ENCODE results near the gene SLIT3.

SLIT3 gene

DNA sequence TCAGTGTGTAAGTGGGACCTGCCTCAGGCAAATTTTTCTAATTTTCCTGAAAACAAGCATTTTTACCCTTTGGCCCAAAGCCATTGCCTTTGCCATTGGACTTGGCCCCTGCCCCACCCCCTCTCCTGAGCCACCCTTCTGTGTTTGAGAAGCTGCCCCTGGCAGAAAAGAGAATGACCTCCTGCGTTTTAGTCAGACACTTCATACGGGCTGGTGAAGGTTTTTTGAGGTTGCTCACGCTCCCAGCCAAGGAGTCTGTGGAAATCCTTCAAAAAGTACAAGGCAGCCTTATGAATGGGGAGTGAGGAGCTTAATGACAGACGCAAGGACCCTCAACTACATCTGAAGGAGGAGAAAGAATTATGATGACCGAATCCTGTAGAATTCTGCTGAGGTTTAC lies 308.9 kb downstream of the SLIT3 start:
- no peak for DNase-seq (ENCODE audit: low spot score)

GRCh38 chr5:168991311-168991710 lies 309.6 kb downstream of the SLIT3 start:
- no peak for DNase-seq (ENCODE audit: low spot score)

GRCh38 chr5:168990679-168991078 lies 310.3 kb downstream of the SLIT3 start:
- DNase-seq (ENCODE audit: low spot score), result no peak

DNA sequence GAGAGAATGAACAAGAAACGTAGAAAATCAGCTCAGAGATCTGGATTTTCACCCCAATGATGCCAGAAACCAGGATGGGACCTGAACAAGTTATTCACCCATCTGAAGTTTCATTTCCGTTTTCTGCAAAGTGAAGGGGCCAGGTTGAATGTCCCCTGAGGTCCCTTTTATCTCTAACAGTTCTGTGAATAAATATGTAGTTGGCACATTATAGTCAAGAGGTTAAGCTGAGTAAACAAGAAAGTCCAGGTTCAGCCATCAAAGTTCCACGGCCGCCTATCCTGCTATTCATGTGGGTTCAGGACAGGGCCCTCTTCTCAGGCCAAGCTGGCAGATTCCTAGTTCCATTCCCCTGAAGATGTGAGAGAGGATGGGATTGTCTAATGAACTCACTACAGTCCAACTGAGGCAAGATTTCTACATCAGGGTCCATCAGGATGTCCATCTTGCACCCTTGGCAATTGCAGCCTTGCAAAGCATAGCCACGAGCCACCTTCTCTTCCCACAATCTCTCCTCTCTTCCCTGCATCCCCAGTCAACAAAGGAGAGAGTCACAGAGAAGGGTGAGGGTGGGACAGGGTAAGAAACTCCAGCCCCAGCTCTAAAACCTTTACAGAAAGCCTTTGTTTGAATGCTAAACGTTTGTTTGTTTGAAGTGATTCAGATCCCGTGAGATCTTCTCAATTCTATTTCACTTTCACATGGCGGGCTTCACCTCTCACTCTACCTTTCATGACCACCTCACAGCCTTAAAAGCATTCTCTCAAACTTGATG lies 311.0 kb downstream of the SLIT3 start:
- no peak for DNase-seq (ENCODE audit: low spot score)

DNA sequence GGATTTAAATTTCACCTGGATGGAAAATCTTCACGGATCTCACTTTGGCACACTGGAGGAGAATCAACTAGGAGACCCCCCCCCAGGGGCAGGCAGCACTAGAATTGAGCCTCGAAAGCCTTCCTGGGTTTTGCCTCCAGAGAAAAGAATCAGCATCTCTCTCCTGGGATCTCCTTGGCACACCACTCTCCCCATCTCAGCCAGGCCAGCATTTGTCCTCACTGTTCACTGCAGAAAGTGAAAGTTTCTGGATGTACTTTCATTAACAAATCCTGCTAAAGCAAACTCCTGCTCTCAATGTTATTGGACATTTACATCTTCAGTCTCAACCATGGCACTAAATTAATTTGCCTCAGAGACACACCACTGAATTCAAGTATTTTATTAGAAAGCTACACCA lies 312.2 kb downstream of the SLIT3 start:
- DNase-seq (ENCODE audit: low spot score), result no peak

GRCh38 chr5:168987543-168988300 lies 313.2 kb downstream of the SLIT3 start:
- peak; percentile 61 for DNase-seq (ENCODE audit: low spot score)

DNA sequence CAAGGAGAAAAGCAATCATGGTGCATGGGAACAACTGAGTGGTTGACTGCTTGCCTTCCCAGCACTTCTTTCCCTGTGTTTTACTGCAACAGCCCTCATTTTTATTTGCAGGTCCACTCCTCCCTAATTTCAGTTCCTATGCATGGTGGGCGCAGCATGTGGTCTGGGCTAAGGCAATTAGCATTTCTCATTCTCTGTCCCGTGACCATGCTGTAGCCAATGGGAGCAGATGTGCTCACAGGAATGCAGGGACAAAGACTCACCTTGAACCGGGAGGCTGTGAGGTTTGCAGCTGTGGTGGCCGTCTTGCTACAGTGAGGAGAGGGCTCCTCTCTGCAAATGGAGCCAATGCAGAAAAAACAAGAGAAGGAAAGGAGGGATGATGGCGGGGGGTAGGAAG lies 315.5 kb downstream of the SLIT3 start:
- no peak for DNase-seq (ENCODE audit: low spot score)

DNA sequence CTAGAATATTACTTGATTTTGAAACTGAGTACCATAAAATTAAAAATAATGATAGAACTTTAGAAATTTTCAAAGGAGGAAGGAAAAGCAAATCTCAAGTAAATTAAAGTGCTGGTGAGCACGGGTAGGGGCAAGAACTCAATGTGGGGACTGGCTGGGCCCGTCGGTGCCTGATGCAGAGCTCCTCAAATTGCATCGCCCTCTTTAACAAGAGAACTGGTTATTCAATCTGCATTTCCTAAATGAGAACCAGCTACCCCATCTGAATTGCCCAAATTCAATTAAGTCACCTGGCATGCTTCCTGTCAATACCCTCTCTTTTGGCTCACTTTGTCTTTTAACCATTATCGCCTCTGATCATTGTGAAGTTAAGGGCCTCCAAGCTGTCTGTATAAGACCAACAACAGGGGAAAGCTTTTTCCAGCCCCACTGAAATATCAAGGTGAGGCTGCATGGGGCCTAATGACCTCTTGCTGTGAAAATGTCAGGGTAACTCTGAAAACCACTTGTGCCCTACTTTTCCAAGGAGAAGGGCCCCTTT lies 316.7 kb downstream of the SLIT3 start:
- no peak for DNase-seq (ENCODE audit: low spot score)

GRCh38 chr5:168979135-168979534 lies 321.8 kb downstream of the SLIT3 start:
- DNase-seq (ENCODE audit: low spot score), result no peak

DNA sequence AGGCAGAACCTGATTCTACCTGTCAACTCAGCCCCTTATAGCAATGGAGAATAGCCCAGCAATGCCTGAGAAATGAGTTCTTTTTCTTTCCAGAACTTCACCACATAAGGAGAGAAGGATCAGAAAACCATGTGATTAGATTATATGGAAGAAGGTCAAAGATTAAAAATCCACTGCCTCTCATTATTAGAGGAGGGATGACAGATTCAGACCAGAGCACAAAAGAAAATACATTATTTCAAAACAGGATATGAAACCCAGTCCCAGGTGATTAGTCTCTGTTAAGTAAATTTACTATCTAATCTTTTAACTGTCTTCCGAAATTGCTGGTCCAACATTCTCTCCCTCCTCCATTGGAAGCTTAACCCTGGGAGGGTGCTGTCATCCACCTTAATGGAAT lies 322.4 kb downstream of the SLIT3 start:
- DNase-seq (ENCODE audit: low spot score), result no peak

- no peak for DNase-seq (ENCODE audit: low spot score)
These were observed 322.9 kb downstream of the SLIT3 start for GRCh38 chr5:168978015-168978414.

- DNase-seq (ENCODE audit: low spot score), result no peak
These were observed 324.5 kb downstream of the SLIT3 start for GRCh38 chr5:168976311-168976970.

DNA sequence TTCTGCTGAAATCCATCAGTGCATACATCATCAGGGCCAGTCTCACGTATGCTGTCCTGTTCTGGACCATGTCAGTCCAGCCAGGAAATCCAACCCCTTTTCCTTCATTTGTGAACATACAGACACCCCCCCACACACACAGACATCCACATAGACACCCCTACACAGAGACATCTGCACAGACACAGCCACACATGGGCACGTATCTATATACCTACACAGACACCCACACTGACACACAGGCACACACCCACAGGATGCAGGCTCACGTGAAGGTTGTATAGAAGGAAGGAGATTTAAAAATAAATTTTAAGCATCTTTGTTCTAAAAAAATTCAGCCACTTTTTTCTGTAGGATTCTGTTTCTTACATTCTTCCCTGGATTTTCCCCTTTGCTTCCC lies 325.6 kb downstream of the SLIT3 start:
- no peak for DNase-seq (ENCODE audit: low spot score)

GRCh38 chr5:168974082-168974481 lies 326.9 kb downstream of the SLIT3 start:
- no peak for DNase-seq (ENCODE audit: low spot score)

DNA sequence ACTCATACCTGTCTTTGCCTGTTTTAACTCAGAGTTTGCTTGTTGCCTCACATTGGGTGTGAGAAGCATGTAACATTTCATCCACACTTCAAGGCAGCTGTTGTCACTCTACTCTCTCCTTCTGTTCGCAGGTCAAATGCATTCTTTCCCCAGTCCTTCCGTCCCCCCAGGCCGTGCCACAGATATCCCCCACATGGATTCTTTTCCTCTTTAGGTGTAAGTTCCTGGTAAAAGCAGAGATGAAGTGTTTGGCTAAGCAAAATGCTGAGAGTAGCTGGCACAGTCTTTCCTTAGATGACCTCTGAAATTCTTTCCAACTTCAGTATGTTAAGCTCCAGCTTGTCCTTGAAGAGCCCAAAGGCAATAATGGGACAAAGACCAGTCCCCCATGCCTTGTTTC lies 328.2 kb downstream of the SLIT3 start:
- no peak for DNase-seq (ENCODE audit: low spot score)

GRCh38 chr5:168971100-168971499 lies 329.8 kb downstream of the SLIT3 start:
- no peak for DNase-seq (ENCODE audit: low spot score)

- no peak for DNase-seq (ENCODE audit: low spot score)
These were observed 331.5 kb downstream of the SLIT3 start for GRCh38 chr5:168969326-168969886.

GRCh38 chr5:168967882-168968620 lies 332.9 kb downstream of the SLIT3 start:
- DNase-seq (ENCODE audit: low spot score), result no peak

- DNase-seq (ENCODE audit: low spot score), result no peak
These were observed 335.3 kb downstream of the SLIT3 start for GRCh38 chr5:168965638-168966037.

DNA sequence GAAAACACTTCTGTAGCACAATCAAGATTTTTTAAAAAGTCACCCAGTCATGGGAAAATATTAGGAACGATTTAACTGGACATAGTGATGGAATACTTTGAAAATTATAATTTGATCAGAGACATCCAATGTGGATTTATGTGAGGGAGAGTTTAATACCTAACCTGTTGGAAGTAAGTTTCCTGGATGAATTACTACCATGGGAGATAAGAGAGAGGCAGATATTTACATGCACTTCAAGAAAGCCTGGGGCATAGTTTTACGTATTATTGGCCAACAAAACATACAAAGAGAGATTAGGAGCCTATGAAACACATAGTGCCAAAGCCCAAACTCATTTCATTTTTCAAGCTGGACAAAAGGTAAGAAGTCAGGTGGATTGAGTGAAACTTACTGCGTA lies 336.8 kb downstream of the SLIT3 start:
- no peak for DNase-seq (ENCODE audit: low spot score)

DNA sequence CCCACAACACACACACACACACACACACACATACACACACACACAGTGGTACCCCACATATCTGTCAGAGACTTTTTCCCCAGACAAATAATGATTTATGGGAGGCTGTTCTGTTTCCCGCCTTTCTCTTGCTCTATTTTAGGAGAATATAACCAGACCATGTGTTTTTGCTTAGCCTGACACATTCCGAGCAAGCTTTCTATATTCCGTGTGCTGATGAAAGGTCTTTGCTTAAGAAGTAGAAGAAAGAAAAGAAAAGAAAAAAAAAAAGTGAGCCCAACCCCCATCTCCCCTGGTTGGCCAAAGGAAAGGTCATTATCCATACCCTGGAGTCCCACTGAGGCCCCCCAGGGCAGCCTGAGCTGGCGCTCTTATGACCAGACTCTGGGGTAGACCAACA lies 338.6 kb downstream of the SLIT3 start:
- no peak for DNase-seq (ENCODE audit: low spot score)

- DNase-seq (ENCODE audit: low spot score), result no peak
These were observed 339.3 kb downstream of the SLIT3 start for GRCh38 chr5:168961681-168962080.

Measured in D341Med (cell line).